K562 (cell line): ENCODE data around the gene MAML3. TPM values are rescaled to one million over a fixed set of nuclear protein-coding genes. Genes with fewer than 3 reads are reported as not detected.
A peak's percentile ranks its signal among the peaks of the same experiment; 100 is the strongest.

Experiments
- C11orf30 ChIP-seq: fragments of 450-650 bp; IDR thresholded peaks from 2 replicates; pipeline ENCODE4 v1.6.1; 2016; ENCODE audit warnings: low read depth, mild to moderate bottlenecking
- MAFF ChIP-seq: IDR thresholded peaks from 2 replicates; pipeline ENCODE4 v1.6.1; 2012; ENCODE audit warnings: low read length, improper control_type of control experiment
- MBD2 ChIP-seq: sonication (generic); IDR thresholded peaks from 2 replicates; pipeline ENCODE4 v1.6.1; 2016; ENCODE audit warnings: low read depth, borderline replicate concordance
- NR4A1 ChIP-seq, 2 experiments: fragments of 250-450 bp in 1 of 2; fragments of 450-650 bp in 1 of 2; sonication (Bioruptor Pico) in 1 of 2; IDR thresholded peaks; 2 replicates each; pipeline versions ENCODE4 v1.4.0 to v1.6.1; 2016 to 2020; ENCODE audit warnings: mild to moderate bottlenecking in 2 of 2, missing compliant biosample characterization in 1 of 2, missing genetic modification characterization in 1 of 2, moderate library complexity in 1 of 2
- RBBP5 ChIP-seq: fragments of 200-600 bp; sonication (generic); IDR thresholded peaks from 2 replicates; pipeline ENCODE4 v1.6.1; 2012; ENCODE audit warnings: borderline replicate concordance, mild to moderate bottlenecking, low read length, control low read depth, inconsistent platforms; ENCODE audit not compliant: insufficient read depth, poor library complexity, severe bottlenecking
- SLC30A9 ChIP-seq: fragments of 250-450 bp; sonication (Bioruptor Pico); IDR thresholded peaks from 2 replicates; pipeline ENCODE4 v1.8.0; 2022; ENCODE audit warnings: mild to moderate bottlenecking, moderate library complexity
- TBL1XR1 ChIP-seq, 2 experiments: IDR thresholded peaks; 2 replicates each; pipeline ENCODE4 v1.6.1; 2012; ENCODE audit warnings: improper control_type of control experiment in 2 of 2, low read length in 2 of 2, mild to moderate bottlenecking in 1 of 2
- VEZF1 ChIP-seq: fragments of 200-800 bp; sonication (Bioruptor generic); IDR thresholded peaks from 2 replicates; pipeline ENCODE4 v1.6.1; 2017; ENCODE audit warnings: missing genetic modification characterization, missing compliant biosample characterization
- ZBTB5 ChIP-seq: fragments of 450-650 bp; IDR thresholded peaks from 2 replicates; pipeline ENCODE4 v1.6.1; 2017; ENCODE audit warnings: antibody characterized with exemption
- ZFP1 ChIP-seq: fragments of 450-650 bp; formaldehyde crosslinking; IDR thresholded peaks from 2 replicates; pipeline ENCODE4 v1.4.0; 2020; ENCODE audit warnings: mild to moderate bottlenecking, mixed read lengths
- ZNF316 ChIP-seq: fragments of 450-650 bp; IDR thresholded peaks from 2 replicates; pipeline ENCODE4 v1.6.1; 2016
- ZNF398 ChIP-seq: fragments of 250-450 bp; sonication (Bioruptor Pico); IDR thresholded peaks from 2 replicates; pipeline ENCODE4 v1.8.0; 2021; ENCODE audit warnings: moderate library complexity, mild to moderate bottlenecking, inconsistent platforms
- ZNF592 ChIP-seq: fragments of 450-650 bp; IDR thresholded peaks from 2 replicates; pipeline ENCODE4 v1.6.1; 2017; ENCODE audit warnings: antibody characterized with exemption, mild to moderate bottlenecking
- ZNF644 ChIP-seq: fragments of 200-800 bp; sonication (Bioruptor generic); IDR thresholded peaks from 2 replicates; pipeline ENCODE4 v1.6.1; 2016; ENCODE audit warnings: low read depth, missing genetic modification characterization, missing compliant biosample characterization
- polyA plus RNA-seq, 8 experiments: library from polyadenylated mRNA; depleted of rRNA in 4 of 8; stranded (reverse) in 5 of 8; unstranded in 3 of 8; fragments of >200 nt; fragmentation: Nextera tagmentation in 2 of 8; fragmentation: Illumina TruSeq in 1 of 8; extraction: Ambion mirVana in 2 of 8; extraction: Trizol in 1 of 8; gene quantifications; 2 replicates each; pipeline versions ENCODE4 v1.2.1 to v1.2.3, GENCODE V29; 2011 to 2014; ENCODE audit warnings: inconsistent platforms in 1 of 8, missing spikeins in 1 of 8
- total RNA-seq, 7 experiments: library from RNA; depleted of rRNA in 6 of 7; stranded (reverse); fragments of >200 nt in 6 of 7; fragmentation: Illumina TruSeq in 2 of 7; extraction: Trizol in 2 of 7; gene quantifications; 2 replicates each; pipeline versions ENCODE4 v1.2.1 to v1.2.3, GENCODE V29; 2011 to 2021; ENCODE audit warnings: low replicate concordance in 1 of 7

The MAML3 gene
- total and polyA plus RNA-seq, 9 of the 15 experiments (the other 6 are each of a cell fraction or from before 2014, with no cell fraction given) = 0.01 to 0.55 (median 0.25) TPM

GRCh38 chr4:139732991-139733570, 420.9 kb downstream of the MAML3 start (continued):
- TF ChIP-seq TBL1XR1 (IDR thresholded peaks at IDR 0.05; ENCODE audit: low read length in 2 of 2) = no peak
- peak; percentile 30; the same call in 1 of the 2 replicates for TF ChIP-seq MAFF
- no peak for TF ChIP-seq ZFP1 (CRISPR knock-in tag)
- no peak for TF ChIP-seq NR4A1 (CRISPR knock-in tag; IDR thresholded peaks at IDR 0.05)
- TF ChIP-seq NR4A1 (tag; IDR thresholded peaks at IDR 0.05) = no peak
- no peak for TF ChIP-seq ZNF592
- no peak for TF ChIP-seq SLC30A9 (CRISPR knock-in tag)
- no peak for TF ChIP-seq ZNF398 (CRISPR knock-in tag)
- peak; percentile 74 for TF ChIP-seq C11orf30
- TF ChIP-seq ZNF644 (tag) = no peak
- no peak for TF ChIP-seq VEZF1 (CRISPR knock-in tag)
- TF ChIP-seq MBD2 = no peak
- peak; percentile 73 for TF ChIP-seq ZNF316
- no peak for TF ChIP-seq RBBP5
- no peak for TF ChIP-seq ZBTB5
